A549 (cell line): ENCODE measurements around the gene EXOC3. TPM values are rescaled to one million over a fixed set of nuclear protein-coding genes. Genes with fewer than 3 reads are reported as not detected.

Source experiments
- ATAC-seq, 2 experiments: fragments of 200-7000 bp in 1 of 2; fragments of >200 bp in 1 of 2; cut with Nextera tagmentation in 1 of 2; cut with Tn5 transposase in 1 of 2; 3 replicates each; pipeline versions ENCODE4 v1.8.0 to v1.9.1; 2018 to 2020; ENCODE audit warnings: mild to moderate bottlenecking in 1 of 2, moderate library complexity in 1 of 2
- CTCF ChIA-PET: fragments of 300-600 bp; sonication (Branson Sonifier 250); formaldehyde crosslinking; extraction: SDS; loops from one replicate; lab custom pipeline; 2021; ENCODE audit warnings: antibody characterized with exemption, inconsistent platforms; lab: Yijun Ruan, JAX
- POLR2A ChIA-PET: fragments of 350-600 bp; formaldehyde crosslinking; extraction: SDS; loops from one replicate; lab custom pipeline; 2021; ENCODE audit warnings: antibody characterized with exemption, inconsistent platforms; lab: Yijun Ruan, JAX
- DNase-seq, 2 experiments: peaks; one replicate each; pipeline versions ENCODE4 v3.0.0 to v3.0.0-alpha.2; 2011 to 2016; ENCODE audit warnings: low read depth in 1 of 2, low spot score in 1 of 2
- FAIRE-seq: peaks from 2 replicates; lab custom pipeline; 2011; peaks lifted over from hg19 to GRCh38; lab: Jason Lieb, UNC
- H3K27ac ChIP-seq, 2 experiments: fragments of >200 bp; sonication (Bioruptor Twin); formaldehyde crosslinking; 3 replicates each; pipeline ENCODE4 v1.5.1; 2016 to 2017
- H3K4me1 ChIP-seq: fragments of >200 bp; sonication (Bioruptor Twin); formaldehyde crosslinking; 3 replicates; pipeline ENCODE4 v1.6.1; 2016
- H3K4me2 ChIP-seq: fragments of >200 bp; sonication (Bioruptor Twin); formaldehyde crosslinking; 3 replicates; pipeline ENCODE4 v1.6.1; 2016
- H3K4me3 ChIP-seq: fragments of >200 bp; sonication (Bioruptor Twin); formaldehyde crosslinking; 3 replicates; pipeline ENCODE4 v1.5.1; 2016
- H3K9me3 ChIP-seq: fragments of >200 bp; sonication (Bioruptor Twin); formaldehyde crosslinking; 3 replicates; pipeline ENCODE4 v1.6.1; 2016
- CBX2 ChIP-seq: fragments of 200-600 bp; sonication (generic); IDR thresholded peaks from 2 replicates; pipeline ENCODE4 v1.6.1; 2016; ENCODE audit warnings: low read depth, mild to moderate bottlenecking, borderline replicate concordance
- CBX8 ChIP-seq: fragments of 200-600 bp; sonication (generic); IDR thresholded peaks from 2 replicates; pipeline ENCODE4 v1.6.1; 2016
- ESRRA ChIP-seq: fragments of 150-350 bp; IDR thresholded peaks from 2 replicates; pipeline ENCODE4 v1.6.1; 2014; ENCODE audit warnings: mild to moderate bottlenecking, low read length, borderline replicate concordance
- FOSB ChIP-seq: fragments of 250-450 bp; sonication (Bioruptor Pico); IDR thresholded peaks from 2 replicates; pipeline ENCODE4 v1.5.0; 2020; ENCODE audit warnings: mild to moderate bottlenecking, moderate library complexity
- FOXS1 ChIP-seq: fragments of 250-450 bp; sonication (Bioruptor Pico); IDR thresholded peaks from 2 replicates; pipeline ENCODE4 v1.5.0; 2020; ENCODE audit warnings: mild to moderate bottlenecking, moderate library complexity
- HDAC2 ChIP-seq: fragments of 200-600 bp; sonication (generic); IDR thresholded peaks from 2 replicates; pipeline ENCODE4 v1.6.1; 2016
- HOXA7 ChIP-seq: fragments of 250-450 bp; sonication (Bioruptor Pico); IDR thresholded peaks from 2 replicates; pipeline ENCODE4 v1.5.0; 2020; ENCODE audit warnings: mild to moderate bottlenecking, moderate library complexity
- KDM1A ChIP-seq: fragments of 200-600 bp; sonication (generic); IDR thresholded peaks from 2 replicates; pipeline ENCODE4 v1.6.1; 2016; ENCODE audit warnings: low read depth, mild to moderate bottlenecking
- KDM5A ChIP-seq: fragments of 200-600 bp; sonication (generic); IDR thresholded peaks from 2 replicates; pipeline ENCODE4 v1.6.1; 2016; ENCODE audit warnings: antibody characterized with exemption, mild to moderate bottlenecking
- MYC ChIP-seq: IDR thresholded peaks from 2 replicates; pipeline ENCODE4 v1.6.1; 2012; ENCODE audit warnings: mild to moderate bottlenecking, inconsistent platforms, low read length, improper control_type of control experiment, borderline replicate concordance
- NFE2L2 ChIP-seq: fragments of 150-350 bp; conservative IDR thresholded peaks from 2 replicates; pipeline ENCODE4 v1.6.1; 2014; ENCODE audit warnings: low read length
- NPAS2 ChIP-seq: fragments of 250-450 bp; sonication (Bioruptor Pico); IDR thresholded peaks from 2 replicates; pipeline ENCODE4 v1.8.0; 2022; ENCODE audit warnings: mild to moderate bottlenecking, moderate library complexity, borderline replicate concordance
- NR3C1 ChIP-seq: fragments of >200 bp; sonication (Bioruptor Twin); formaldehyde crosslinking; IDR thresholded peaks from 3 replicates; pipeline ENCODE4 v1.6.1; 2017
- POLR2A ChIP-seq: IDR thresholded peaks from 2 replicates; pipeline ENCODE4 v1.6.1; 2012; ENCODE audit warnings: mild to moderate bottlenecking, low read length
- POLR2AphosphoS2 ChIP-seq: conservative IDR thresholded peaks from 2 replicates; pipeline ENCODE4 v1.6.1; 2012; ENCODE audit warnings: low read length, improper control_type of control experiment, inconsistent platforms
- RAD21 ChIP-seq, 2 experiments: fragments of >200 bp in 1 of 2; sonication (Bioruptor Twin) in 1 of 2; formaldehyde crosslinking in 1 of 2; IDR thresholded peaks in 1 of 2; conservative IDR thresholded peaks in 1 of 2; 2 replicates in 1 of 2; 3 replicates in 1 of 2; pipeline ENCODE4 v1.6.1; 2012 to 2018; ENCODE audit warnings: inconsistent platforms in 1 of 2
- RARB ChIP-seq: fragments of 250-450 bp; sonication (Bioruptor Pico); IDR thresholded peaks from 2 replicates; pipeline ENCODE4 v1.8.0; 2021; ENCODE audit warnings: mild to moderate bottlenecking, moderate library complexity
- RCOR1 ChIP-seq: fragments of 150-350 bp; IDR thresholded peaks from 2 replicates; pipeline ENCODE4 v1.6.1; 2014; ENCODE audit warnings: antibody characterized with exemption, low read length, low read depth
- RFX5 ChIP-seq: fragments of 450-650 bp; IDR thresholded peaks from 2 replicates; pipeline ENCODE4 v1.7.1; 2014; ENCODE audit warnings: antibody characterized with exemption, mild to moderate bottlenecking, moderate library complexity
- RNF2 ChIP-seq: fragments of 200-600 bp; sonication (generic); IDR thresholded peaks from 2 replicates; pipeline ENCODE4 v1.6.1; 2016; ENCODE audit warnings: low read depth, mild to moderate bottlenecking, antibody characterized with exemption, moderate library complexity, borderline replicate concordance
- ZSCAN20 ChIP-seq: fragments of 250-450 bp; sonication (Bioruptor Pico); IDR thresholded peaks from 2 replicates; pipeline ENCODE4 v1.8.0; 2022; ENCODE audit warnings: mild to moderate bottlenecking, moderate library complexity
- whole genome bisulfite sequencing: methylation state at CpG from one replicate; pipeline ENCODE4 v1.1.6; 2017; ENCODE audit errors: missing lambda C conversion rate; 5-methylcytosine and 5-hydroxymethylcytosine counted together
- polyA plus RNA-seq, 4 experiments: library from polyadenylated mRNA; depleted of rRNA in 3 of 4; stranded (reverse); fragments of >200 nt; fragmentation: RNase III in 1 of 4; extraction: RNeasy Plus Mini Kit Qiagen cat#74134 plus additional on column Dnase treatment in 1 of 4; gene quantifications; 2 replicates in 3 of 4; 3 replicates in 1 of 4; pipeline ENCODE4 v1.2.3, GENCODE V29; 2011 to 2017
- TF ChIP-seq, protein P1 (sequence below): IDR thresholded peaks from 2 replicates; pipeline ENCODE4 v1.6.1; 2012; ENCODE audit warnings: low read depth, borderline replicate concordance
- TF ChIP-seq, protein P2 (sequence below): fragments of >200 bp; sonication (Bioruptor Twin); formaldehyde crosslinking; IDR thresholded peaks from 3 replicates; pipeline ENCODE4 v1.5.1; 2016
- TF ChIP-seq, protein P3 (sequence below): fragments of >200 bp; sonication (Bioruptor Twin); formaldehyde crosslinking; IDR thresholded peaks from 3 replicates; pipeline ENCODE4 v1.6.1; 2016
- TF ChIP-seq, protein P4 (sequence below): fragments of 250-450 bp; sonication (Bioruptor Pico); IDR thresholded peaks from 2 replicates; pipeline ENCODE4 v1.5.0; 2020; ENCODE audit warnings: low read depth, mild to moderate bottlenecking, moderate library complexity

Gene EXOC3
- polyA plus RNA-seq, 2 of the 4 experiments (the other 2 are of a cell fraction), result 20.0 to 33.6 TPM

DNA sequence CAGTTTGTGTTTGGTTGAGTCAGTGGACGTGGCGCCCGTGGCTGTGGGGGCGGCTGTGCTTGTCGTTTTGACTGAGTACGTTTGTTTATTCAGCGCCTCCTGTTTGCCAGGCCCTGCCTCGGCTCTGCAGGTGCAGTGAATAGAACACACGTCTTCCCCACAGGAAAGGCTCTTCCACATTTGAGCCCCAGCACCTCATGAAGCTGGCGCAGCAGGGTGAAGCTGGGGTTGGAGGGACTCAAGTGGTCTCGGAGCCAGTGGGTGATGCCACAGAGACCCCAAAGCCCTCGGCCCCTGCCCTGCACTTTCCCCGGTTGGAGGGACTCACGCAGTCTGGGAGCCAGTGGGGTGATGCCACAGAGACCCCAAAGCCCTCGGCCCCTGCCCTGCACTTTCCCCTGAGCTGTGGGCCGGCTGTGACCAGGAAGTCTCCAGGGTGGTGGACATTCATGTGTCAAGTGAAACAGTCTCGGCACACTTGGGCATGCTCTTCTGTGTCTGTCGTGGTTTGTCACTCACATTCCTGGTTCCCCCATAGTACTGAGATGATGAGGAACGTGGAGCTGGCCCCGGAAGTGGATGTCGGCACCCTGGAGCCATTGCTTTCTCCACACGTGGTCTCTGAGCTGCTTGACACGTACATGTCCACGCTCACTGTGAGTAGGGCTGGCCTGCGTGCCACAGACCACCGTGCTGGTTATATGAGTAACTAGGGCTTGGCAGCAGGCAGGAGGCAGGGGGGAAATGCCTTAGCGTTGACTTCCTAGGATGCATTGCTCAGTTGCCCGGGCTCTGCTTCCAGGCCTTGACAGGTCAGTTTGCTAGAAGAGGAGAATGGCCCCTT lies 13.6 kb downstream of the EXOC3 start:
- peaks cover 4% of the 10 kb centered on the region; the same call in 1 of the 3 replicates for H3K4me1 ChIP-seq
- H3K9me3 ChIP-seq, result peaks cover 14% of the 10 kb centered on the region; the same call in 2 of the 3 replicates
- ATAC-seq (no peak), FAIRE-seq (no peak), DNase-seq (no peak)
- ChIA-PET CTCF (interaction anchor here (1.9 to 4.1 kb wide), 2 partner anchors 9 to 13 kb away, joined by 4 to 30 read pairs; no protein-coding TSS in a partner anchor), POLR2A (no interaction called here)
- H3K4me3 ChIP-seq, result no peak overlapping the region
- TF ChIP-seq CBX8, result no peak
- TF ChIP-seq RCOR1, result no peak
- TF ChIP-seq CBX2, result no peak
- TF ChIP-seq HOXA7, result no peak
- no peak for TF ChIP-seq RNF2
- TF ChIP-seq HDAC2, result no peak
- no peak for TF ChIP-seq MYC
- TF ChIP-seq, protein P1, sequence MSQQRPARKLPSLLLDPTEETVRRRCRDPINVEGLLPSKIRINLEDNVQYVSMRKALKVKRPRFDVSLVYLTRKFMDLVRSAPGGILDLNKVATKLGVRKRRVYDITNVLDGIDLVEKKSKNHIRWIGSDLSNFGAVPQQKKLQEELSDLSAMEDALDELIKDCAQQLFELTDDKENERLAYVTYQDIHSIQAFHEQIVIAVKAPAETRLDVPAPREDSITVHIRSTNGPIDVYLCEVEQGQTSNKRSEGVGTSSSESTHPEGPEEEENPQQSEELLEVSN, result no peak
- TF ChIP-seq RFX5, result no peak
- TF ChIP-seq ZSCAN20 (CRISPR knock-in tag), result no peak
- TF ChIP-seq ESRRA, result no peak
- no peak for TF ChIP-seq FOSB (CRISPR knock-in tag)
- no peak for TF ChIP-seq POLR2A
- no peak for TF ChIP-seq KDM1A
- TF ChIP-seq, protein P2, sequence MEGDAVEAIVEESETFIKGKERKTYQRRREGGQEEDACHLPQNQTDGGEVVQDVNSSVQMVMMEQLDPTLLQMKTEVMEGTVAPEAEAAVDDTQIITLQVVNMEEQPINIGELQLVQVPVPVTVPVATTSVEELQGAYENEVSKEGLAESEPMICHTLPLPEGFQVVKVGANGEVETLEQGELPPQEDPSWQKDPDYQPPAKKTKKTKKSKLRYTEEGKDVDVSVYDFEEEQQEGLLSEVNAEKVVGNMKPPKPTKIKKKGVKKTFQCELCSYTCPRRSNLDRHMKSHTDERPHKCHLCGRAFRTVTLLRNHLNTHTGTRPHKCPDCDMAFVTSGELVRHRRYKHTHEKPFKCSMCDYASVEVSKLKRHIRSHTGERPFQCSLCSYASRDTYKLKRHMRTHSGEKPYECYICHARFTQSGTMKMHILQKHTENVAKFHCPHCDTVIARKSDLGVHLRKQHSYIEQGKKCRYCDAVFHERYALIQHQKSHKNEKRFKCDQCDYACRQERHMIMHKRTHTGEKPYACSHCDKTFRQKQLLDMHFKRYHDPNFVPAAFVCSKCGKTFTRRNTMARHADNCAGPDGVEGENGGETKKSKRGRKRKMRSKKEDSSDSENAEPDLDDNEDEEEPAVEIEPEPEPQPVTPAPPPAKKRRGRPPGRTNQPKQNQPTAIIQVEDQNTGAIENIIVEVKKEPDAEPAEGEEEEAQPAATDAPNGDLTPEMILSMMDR, result no peak
- TF ChIP-seq NPAS2, result no peak
- TF ChIP-seq NR3C1, result no peak
- no peak for TF ChIP-seq POLR2AphosphoS2
- no peak for TF ChIP-seq RARB (CRISPR knock-in tag)
- TF ChIP-seq FOXS1 (CRISPR knock-in tag), result no peak
- WGBS, result 90% methylated on average over 24 of the region's 28 CpGs
- no peak overlapping the region for H3K27ac ChIP-seq
- no peak overlapping the region for H3K4me2 ChIP-seq

DNA sequence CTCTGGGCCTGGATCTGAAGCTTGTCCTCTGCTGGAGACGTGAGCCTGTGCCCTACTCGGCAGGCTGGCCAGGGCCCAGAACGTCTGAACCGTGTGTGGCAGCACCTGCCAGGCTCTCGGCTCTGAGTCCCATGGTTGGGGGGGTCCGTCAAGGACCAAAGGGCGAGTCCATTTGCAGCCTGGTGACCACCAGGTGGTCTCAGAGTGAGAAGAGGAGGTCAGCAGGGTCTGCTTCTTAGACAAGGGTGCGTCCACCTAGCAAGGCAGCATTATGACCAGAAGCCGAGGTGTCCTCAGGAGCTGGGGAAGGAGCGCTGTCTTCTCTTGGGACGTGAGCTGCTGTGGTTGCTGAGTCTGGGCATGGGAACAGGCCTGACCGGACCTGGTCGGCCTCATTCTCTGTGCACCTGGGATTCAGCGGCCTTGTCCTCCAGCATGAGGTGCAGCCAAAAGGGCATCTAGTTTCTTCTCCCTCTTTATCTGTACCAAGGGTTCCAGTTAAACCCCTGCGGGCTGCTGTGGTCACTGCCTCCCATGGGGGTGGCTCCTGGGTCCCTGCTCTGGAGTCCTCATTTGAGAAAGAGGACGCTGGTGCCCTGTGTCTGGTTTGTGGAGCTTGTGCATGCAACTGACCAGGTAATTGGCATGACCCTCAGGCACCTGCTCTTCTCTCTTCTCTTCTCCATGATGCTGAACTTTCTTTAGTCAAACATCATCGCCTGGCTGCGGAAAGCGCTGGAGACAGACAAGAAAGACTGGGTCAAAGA lies 14.4 kb downstream of the EXOC3 start:
- Histone ChIP-seq H3K4me3 (no peak overlapping the region), H3K9me3 (peaks cover 6% of the 10 kb centered on the region; the same call in 2 of the 3 replicates), H3K27ac (no peak overlapping the region), H3K4me1 (peaks cover 4% of the 10 kb centered on the region; the same call in 1 of the 3 replicates), H3K4me2 (no peak overlapping the region)
- ATAC-seq (no peak), DNase-seq (no peak), FAIRE-seq (no peak)
- ChIA-PET CTCF (interaction anchor here (1.9 to 4.1 kb wide), 2 partner anchors 10 to 13 kb away, joined by 4 to 30 read pairs; no protein-coding TSS in a partner anchor), POLR2A (no interaction called here)
- TF ChIP-seq, protein P3, sequence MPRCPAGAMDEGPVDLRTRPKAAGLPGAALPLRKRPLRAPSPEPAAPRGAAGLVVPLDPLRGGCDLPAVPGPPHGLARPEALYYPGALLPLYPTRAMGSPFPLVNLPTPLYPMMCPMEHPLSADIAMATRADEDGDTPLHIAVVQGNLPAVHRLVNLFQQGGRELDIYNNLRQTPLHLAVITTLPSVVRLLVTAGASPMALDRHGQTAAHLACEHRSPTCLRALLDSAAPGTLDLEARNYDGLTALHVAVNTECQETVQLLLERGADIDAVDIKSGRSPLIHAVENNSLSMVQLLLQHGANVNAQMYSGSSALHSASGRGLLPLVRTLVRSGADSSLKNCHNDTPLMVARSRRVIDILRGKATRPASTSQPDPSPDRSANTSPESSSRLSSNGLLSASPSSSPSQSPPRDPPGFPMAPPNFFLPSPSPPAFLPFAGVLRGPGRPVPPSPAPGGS, result no peak
- TF ChIP-seq POLR2A (no peak), ZSCAN20 (CRISPR knock-in tag) (no peak), NFE2L2 (no peak), FOXS1 (CRISPR knock-in tag) (no peak), RAD21 (conservative IDR thresholded peaks at IDR 0.05 in 1 of 2, IDR thresholded peaks at IDR 0.05 in 1 of 2) (no peak), KDM5A (no peak)
- TF ChIP-seq, protein P4, sequence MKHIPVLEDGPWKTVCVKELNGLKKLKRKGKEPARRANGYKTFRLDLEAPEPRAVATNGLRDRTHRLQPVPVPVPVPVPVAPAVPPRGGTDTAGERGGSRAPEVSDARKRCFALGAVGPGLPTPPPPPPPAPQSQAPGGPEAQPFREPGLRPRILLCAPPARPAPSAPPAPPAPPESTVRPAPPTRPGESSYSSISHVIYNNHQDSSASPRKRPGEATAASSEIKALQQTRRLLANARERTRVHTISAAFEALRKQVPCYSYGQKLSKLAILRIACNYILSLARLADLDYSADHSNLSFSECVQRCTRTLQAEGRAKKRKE (CRISPR knock-in tag), result no peak
- 92% methylated on average over 12 of the region's 19 CpGs for WGBS
